Fibroblast of upper back skin (primary cell): ENCODE measurements around the gene PTP4A2.

ENCODE experiments used
- DNase-seq: peaks from one replicate; pipeline ENCODE4 v3.0.0-alpha.2; 2013

The PTP4A2 gene

DNA sequence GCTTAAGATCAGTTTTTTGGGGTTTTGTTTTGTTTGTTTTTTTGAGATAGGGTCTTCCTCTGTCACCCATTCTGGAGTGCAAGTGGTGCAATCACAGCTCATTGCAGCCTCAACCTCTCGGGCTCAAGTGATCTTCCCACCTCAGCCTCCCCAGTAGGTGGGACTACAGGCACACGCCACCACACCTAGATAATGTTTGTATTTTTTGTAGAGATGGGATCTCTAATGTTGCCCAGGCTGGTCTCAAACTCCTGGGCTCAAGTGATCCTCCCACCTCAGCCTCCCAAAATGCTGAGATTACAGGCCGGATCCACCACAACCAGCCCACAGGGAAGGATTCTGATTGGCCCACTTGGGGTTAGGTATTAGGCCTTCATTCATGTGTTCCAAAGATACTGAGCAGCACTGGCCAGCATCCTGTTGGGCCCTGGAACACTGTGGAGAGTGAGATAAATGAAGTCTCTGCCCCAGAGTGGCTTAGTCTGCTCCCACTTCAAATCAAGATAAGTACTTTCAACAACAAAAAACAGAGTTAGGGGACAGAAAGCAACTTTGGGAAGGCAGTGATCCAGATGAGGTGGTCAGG lies 54.7 kb downstream of the PTP4A2 start:
- no peak for DNase-seq

DNA sequence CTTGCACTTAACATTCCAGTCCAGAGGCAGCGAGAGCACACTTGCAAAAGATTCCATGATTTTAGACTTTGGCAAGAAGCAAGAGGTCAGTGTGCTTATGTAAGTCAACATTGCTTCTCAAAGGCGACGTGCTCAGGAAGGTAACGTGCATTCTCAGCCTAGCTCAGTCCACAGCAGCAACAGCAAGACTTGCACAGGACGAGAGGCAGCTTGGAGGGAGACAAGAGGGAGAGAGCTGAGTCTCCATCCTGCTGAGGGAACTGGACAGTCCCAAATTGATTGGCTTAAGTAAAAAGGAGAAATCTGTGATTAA lies 56.5 kb downstream of the PTP4A2 start:
- DNase-seq, result no peak

DNA sequence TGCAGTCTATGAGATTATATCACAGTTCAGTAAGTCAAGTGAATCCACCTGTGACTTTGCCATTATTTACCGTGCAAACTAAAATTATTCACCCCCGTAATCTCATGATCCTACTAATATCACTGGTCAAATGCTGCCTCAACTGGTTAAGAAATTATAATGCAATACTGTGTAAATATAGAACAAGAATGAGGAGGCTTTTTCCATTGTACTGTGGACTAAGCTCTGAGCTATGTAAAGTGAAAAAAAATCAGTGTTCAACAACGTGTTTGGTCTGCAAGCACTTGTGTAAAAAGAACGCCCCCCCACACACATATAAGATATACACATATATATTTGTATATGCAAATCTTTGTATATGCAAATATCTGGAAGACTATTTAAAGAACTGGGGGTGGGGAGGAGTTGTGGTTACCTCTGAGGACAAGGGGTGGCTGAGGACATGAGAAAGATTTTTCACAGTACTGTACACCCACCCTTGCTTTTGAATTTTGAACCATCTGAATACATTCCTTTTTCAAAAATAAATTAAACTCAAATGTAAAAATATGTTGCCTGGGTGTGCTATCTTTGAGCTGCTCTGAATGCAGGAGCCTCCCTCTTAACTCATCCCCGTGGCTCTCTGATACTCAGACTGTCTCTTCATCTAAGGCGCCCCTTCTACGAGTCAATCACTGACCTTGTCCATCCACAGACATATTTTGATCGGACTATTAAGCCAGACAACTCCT lies 57.0 kb downstream of the PTP4A2 start:
- DNase-seq, result no peak

GRCh38 chr1:31879981-31880608 lies 58.1 kb downstream of the PTP4A2 start:
- DNase-seq, result no peak

DNA sequence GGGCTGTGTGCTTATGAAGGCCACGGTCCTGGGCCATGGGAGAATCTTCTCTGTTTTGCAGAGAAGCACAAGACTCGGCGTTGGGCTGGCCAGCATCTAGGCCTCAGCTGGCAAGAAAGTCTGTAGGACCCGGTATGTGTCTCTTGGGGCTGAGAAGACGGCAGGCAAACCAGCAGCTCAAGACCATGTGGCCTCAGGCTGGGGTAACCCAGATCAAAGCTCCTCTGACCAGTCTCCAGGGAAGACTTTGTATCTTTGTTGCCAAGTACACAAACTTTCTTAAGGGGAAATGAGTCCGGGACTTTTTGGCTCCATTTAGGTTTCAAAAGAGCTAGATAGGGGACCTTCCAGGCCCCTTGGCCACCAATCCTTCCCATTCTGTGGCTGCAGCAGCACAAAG lies 60.1 kb downstream of the PTP4A2 start:
- no peak for DNase-seq

DNA sequence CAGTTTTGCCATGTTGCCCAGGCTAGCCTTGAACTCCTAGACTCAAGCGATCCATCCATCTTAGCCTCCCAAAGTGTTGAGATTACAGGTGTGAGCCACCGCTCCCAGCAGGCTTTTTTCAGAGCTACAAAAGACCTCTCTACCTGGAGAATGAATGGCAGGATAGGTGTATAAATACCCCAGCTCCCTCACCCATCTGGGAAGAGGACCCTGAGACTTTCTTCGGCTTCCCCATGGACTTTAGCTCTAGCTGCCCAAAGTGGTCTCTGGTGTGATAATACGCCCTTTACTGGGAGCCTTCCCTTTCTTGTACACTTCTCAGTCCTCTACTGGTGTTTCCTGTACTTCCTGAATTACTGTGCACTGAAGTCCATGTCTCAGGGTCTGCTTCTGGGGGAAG lies 60.6 kb downstream of the PTP4A2 start:
- DNase-seq, result no peak

- DNase-seq, result no peak
Observed at GRCh38 chr1:31875636-31876236, 62.4 kb downstream of the PTP4A2 start.

- no peak for DNase-seq
Observed at GRCh38 chr1:31874942-31875341, 63.2 kb downstream of the PTP4A2 start.

DNA sequence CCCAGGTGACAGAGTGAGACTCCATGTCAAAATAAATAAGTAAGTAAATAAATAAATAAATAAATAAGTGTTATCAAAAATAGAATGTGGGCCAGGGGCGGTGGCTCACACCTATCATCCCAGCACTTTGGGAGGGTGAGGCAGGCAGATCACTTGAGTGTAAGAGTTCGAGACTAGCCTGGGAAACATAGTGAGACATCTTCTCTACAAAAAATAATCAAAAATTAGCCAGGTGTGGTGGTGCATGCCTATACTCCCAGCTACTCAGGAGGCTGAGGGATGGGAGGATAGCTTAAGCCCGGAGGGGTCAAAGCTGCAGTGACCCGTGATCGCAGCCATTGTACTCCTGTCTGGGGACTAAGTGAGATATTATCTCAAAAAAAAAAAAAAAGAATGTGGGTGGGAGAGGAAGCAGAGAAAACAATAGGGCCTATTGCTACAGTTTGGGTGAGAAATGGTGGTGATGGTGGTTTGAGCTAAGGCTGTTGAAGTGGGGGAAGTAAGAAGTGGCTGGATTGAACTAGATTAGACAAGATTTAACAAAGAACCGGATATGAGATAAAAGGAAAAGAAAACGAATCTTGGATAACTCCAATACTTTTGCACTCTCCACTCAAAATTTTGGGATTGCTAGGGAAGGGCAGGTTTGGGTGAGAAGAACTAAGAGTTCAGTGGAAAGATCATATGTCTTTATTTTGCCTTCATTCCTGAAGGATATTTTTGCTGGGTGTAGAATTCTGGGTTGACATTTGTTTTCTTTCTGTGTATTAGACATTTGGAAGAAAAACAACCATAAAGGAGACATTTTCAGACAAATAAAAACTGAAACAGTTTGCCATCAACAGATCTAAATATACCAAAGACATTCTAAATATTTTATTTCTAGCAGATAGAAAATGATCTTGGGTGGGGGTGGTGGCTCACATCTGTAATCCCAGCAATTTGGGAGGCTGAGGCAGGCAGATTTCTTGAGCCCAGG lies 65.2 kb downstream of the PTP4A2 start:
- DNase-seq, result no peak

DNA sequence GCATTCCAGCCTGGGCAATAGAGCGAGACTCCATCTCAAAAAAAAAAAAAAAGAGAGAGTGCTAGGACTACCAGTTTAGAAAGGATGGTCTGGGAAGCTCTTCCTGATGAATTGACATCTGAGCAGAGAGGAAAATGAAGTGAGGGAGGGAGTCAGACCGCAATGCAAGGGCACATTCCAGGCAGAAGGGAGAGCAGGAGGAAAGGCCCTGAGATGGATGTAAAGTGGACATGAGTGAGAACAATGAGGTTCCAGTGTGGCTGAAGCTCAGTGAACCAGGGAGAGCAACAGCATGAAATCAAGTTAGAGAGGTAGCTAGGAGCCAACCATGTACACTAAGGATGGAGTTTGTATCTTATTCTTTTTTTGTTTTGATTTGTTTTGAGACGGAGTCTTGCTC lies 66.5 kb downstream of the PTP4A2 start:
- DNase-seq, result no peak

- DNase-seq, result no peak
Observed at GRCh38 chr1:31870086-31870736, 68.0 kb downstream of the PTP4A2 start.

DNA sequence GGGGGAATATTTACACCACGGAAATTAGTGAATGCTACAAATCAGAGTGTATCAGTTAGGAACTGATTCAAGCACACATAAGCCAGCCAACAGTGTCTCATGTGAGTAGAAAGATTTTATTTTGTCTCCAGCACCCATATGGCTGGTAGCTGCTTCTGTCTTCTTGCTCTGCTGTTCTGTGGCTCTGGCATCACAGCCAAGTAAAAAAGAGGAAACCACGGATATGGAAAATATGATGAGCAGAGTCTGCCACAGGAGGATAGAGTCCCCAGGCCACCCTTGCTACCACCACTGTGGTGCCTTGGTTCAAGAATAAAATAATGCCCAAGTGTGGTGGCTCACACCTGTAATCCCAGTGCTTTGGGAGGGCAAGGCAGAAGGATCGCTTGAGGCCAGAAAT lies 68.7 kb downstream of the PTP4A2 start:
- DNase-seq, result no peak

GRCh38 chr1:31868862-31869261 lies 69.3 kb downstream of the PTP4A2 start:
- DNase-seq, result no peak

DNA sequence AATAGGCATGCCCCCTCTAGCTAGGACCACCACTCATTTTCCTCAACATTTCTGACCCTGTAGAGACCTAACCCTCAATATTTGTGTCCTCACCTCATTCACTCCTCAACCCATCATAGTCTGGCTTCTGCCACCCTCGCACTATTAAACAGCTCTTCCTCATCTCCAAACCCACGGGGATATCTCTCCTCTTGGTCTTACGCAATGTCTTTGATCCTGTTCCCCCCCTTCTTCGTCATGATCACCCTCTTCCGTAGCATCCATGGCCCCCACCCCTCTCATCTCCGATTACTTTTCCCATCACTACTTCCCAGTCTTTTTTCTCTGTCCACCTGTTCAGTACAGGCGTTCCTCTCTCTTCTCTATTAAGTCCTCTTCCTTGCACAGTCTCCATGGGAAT lies 70.6 kb downstream of the PTP4A2 start:
- no peak for DNase-seq

- no peak for DNase-seq
Observed at GRCh38 chr1:31866450-31867032, 71.6 kb downstream of the PTP4A2 start.

GRCh38 chr1:31865728-31866449 lies 72.3 kb downstream of the PTP4A2 start:
- no peak for DNase-seq

GRCh38 chr1:31862071-31862470 lies 76.1 kb downstream of the PTP4A2 start:
- DNase-seq, result no peak

DNA sequence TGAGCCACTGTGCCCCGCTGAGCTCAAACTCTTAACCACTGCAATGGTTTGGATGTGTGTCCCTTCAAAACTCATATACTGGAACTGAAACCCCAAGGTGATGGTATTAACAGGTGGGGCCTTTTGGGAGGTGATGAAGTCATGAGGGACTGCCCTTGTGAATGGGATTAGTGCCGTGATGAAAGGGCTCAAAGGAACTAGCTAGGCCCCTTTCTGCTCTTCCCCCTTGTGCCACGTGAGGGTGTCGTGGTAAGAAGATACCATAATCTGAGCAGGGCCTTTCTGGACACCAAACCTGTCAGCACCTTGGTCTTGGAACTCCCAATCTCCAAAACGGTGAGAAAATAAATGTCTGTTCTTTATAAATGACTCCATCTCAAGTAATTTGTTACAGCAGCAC lies 76.8 kb downstream of the PTP4A2 start:
- no peak for DNase-seq

- DNase-seq, result no peak
Observed at GRCh38 chr1:31860581-31860980, 77.6 kb downstream of the PTP4A2 start.

DNA sequence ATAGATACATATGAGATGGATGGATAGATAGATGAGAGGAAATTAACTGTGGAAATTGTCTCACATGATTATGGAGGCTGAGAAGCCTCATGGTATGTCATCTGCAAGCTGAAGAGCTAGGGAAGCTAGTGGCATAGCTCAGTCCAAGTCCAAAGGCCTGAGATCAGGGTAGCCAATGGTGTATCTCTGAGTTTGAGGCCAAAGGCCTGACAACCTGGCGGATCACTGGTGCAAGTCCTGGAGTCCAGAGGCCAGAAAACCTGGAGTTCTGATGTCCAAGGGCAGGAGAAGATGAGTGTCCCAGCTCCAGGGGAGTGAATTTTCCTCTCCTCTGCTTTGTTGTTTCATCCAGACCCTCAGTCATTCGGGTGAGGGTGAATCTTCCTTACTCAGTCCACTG lies 78.4 kb downstream of the PTP4A2 start:
- DNase-seq, result no peak

DNA sequence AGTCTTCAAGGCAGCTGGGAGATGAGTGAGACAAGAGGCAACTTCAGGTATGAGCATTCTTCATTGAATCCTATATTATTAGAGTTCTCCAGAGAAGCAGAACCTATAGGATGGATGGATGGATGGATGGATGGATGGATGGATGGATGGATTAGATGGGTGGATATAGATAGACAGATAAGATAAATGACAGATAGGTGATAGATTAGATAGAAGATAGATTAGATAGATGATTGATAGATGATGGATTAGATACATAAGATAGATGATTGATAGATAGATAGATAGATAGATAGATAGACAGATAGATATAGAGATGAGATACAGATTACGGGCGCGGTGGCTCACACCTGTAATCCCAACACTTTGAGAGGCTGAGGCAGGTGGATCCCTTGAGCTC lies 79.1 kb downstream of the PTP4A2 start:
- DNase-seq, result no peak
